T-cell (primary cell): ENCODE measurements around the gene TMEM222. TPM values are rescaled to one million over a fixed set of nuclear protein-coding genes. Genes with fewer than 3 reads are reported as not detected.

Source experiments
- ATAC-seq, 4 experiments: fragments of 200-7000 bp in 3 of 4; fragments of 150-1000 bp in 1 of 4; cut with Tn5 transposase; replicated peaks in 1 of 4; 1 replicate in 3 of 4; 2 replicates in 1 of 4; pipeline ENCODE4 v1.10.0; 2021; ENCODE audit warnings: moderate library complexity in 3 of 4, mild to moderate bottlenecking in 2 of 4, moderate number of reproducible peaks in 1 of 4
- CTCF ChIA-PET, 2 donors: fragments of 300-600 bp; sonication (Branson Sonifier 250); formaldehyde crosslinking; loops; one replicate each; lab custom pipeline; 2022; ENCODE audit warnings: antibody characterized with exemption in 2 of 2; lab: Charles Lee
- POLR2A ChIA-PET, 2 donors: fragments of 300-600 bp; sonication (Branson Sonifier 250); formaldehyde crosslinking; loops; one replicate each; lab custom pipeline; 2022; ENCODE audit warnings: antibody characterized with exemption in 2 of 2; lab: Charles Lee
- DNase-seq, 35 experiments: peaks; one replicate each; pipeline versions ENCODE4 v3.0.0 to v3.0.0-alpha.2; 2013 to 2023
- H3K27ac ChIP-seq: one replicate; pipeline ENCODE4 v1.5.1; 2013; ENCODE audit warnings: low read length
- H3K27me3 ChIP-seq, 2 experiments: replicated peaks in 1 of 2; 1 replicate in 1 of 2; 2 replicates in 1 of 2; pipeline versions ENCODE4 v1.6.1 to v1.7.0; 2013; ENCODE audit warnings: low read length in 1 of 2, mixed read lengths in 1 of 2; ENCODE audit not compliant: control insufficient read depth in 2 of 2, insufficient read depth in 2 of 2; ENCODE audit errors: extremely low read depth in 1 of 2
- H3K36me3 ChIP-seq, 2 donors: 1 replicate in 1 of 2; 2 replicates in 1 of 2; pipeline versions ENCODE4 v1.6.1 to v1.7.0; 2013; ENCODE audit warnings: low read length in 1 of 2; ENCODE audit not compliant: control insufficient read depth in 2 of 2, insufficient read depth in 1 of 2; ENCODE audit errors: extremely low read depth in 1 of 2
- H3K4me1 ChIP-seq, 2 experiments: 1 replicate in 1 of 2; 2 replicates in 1 of 2; pipeline versions ENCODE4 v1.6.1 to v1.7.0; 2013; ENCODE audit warnings: low read length in 2 of 2, mixed read lengths in 1 of 2; ENCODE audit not compliant: insufficient read depth in 2 of 2, control insufficient read depth in 1 of 2; ENCODE audit errors: extremely low read depth in 1 of 2
- H3K4me3 ChIP-seq, 2 donors: 1 replicate in 1 of 2; 2 replicates in 1 of 2; pipeline versions ENCODE4 v1.5.1 to v1.7.0; 2013; ENCODE audit warnings: mild to moderate bottlenecking in 2 of 2, low read length in 1 of 2, moderate library complexity in 1 of 2; ENCODE audit not compliant: control insufficient read depth in 1 of 2; ENCODE audit errors: extremely low read depth in 1 of 2
- H3K9me3 ChIP-seq: 2 replicates; pipeline ENCODE4 v1.7.0; 2013
- H3K27ac Mint-ChIP-seq, 2 donors: one replicate each; pipeline ENCODE4 v1.8.0; 2020 to 2021; ENCODE audit warnings: mild to moderate bottlenecking in 2 of 2, mixed read lengths in 2 of 2
- H3K27me3 Mint-ChIP-seq, 2 donors: one replicate each; pipeline ENCODE4 v1.8.0; 2021 to 2022; ENCODE audit warnings: mixed read lengths in 2 of 2
- H3K36me3 Mint-ChIP-seq: one replicate; pipeline ENCODE4 v1.8.0; 2021; ENCODE audit warnings: mixed read lengths
- H3K4me1 Mint-ChIP-seq, 3 donors: one replicate each; pipeline ENCODE4 v1.8.0; 2020 to 2022; ENCODE audit warnings: mixed read lengths in 3 of 3, mild to moderate bottlenecking in 1 of 3
- H3K4me3 Mint-ChIP-seq, 3 donors: one replicate each; pipeline ENCODE4 v1.8.0; 2020 to 2022; ENCODE audit warnings: mild to moderate bottlenecking in 3 of 3, mixed read lengths in 3 of 3, moderate library complexity in 3 of 3
- H3K9me3 Mint-ChIP-seq, 3 donors: one replicate each; pipeline ENCODE4 v1.8.0; 2020 to 2022; ENCODE audit warnings: mixed read lengths in 3 of 3
- WGBS: methylation state at CpG from one replicate; pipeline ENCODE4 v1.1.5; 2013; ENCODE audit warnings: missing lambda C conversion rate; ENCODE audit not compliant: insufficient coverage; 5-methylcytosine and 5-hydroxymethylcytosine counted together
- total RNA-seq, 35 experiments: library from RNA in 6 of 35; stranded (reverse) in 6 of 35; fragments of 120-200 nt in 1 of 35; gene quantifications; one replicate each; pipeline versions ENCODE4 v1.2.1 to v1.2.4 and lab custom pipeline; 2013 to 2026

The TMEM222 gene
- total RNA-seq, 5 donors from 2014 or later (not counting 1 experiment from before 2014, with no cell fraction given), result 25.2 to 48.8 (median 43.7) TPM

- H3K4me1 ChIP-seq, result peaks cover 0 to 8% of the 10 kb centered on the region in 2 experiments
- H3K4me3 Mint-ChIP-seq, result no peak overlapping the region
- no peak overlapping the region for H3K27ac Mint-ChIP-seq
- peaks cover 0 to 5% (median 2%) of the 10 kb centered on the region in 3 donors for H3K4me1 Mint-ChIP-seq
- no peak overlapping the region for H3K27ac ChIP-seq
- peaks cover 36% of the 10 kb centered on the region for H3K36me3 Mint-ChIP-seq
- WGBS, result 86% methylated on average over 4 of the region's 10 CpGs
- POLR2A ChIA-PET, result interaction anchor here in 1 of 2 donors (0.5 to 0.7 kb wide), 2 partner anchors 85 to 211 kb away, joined by 8 read pairs; no protein-coding TSS in a partner anchor
- no peak for DNase-seq
- peaks cover 27 to 86% of the 10 kb centered on the region in 2 donors for H3K36me3 ChIP-seq
- no peaks in the 10 kb centered on the region for H3K27me3 Mint-ChIP-seq
- no peak for ATAC-seq
- no peaks in the 10 kb centered on the region for H3K9me3 ChIP-seq
- no peaks in the 10 kb centered on the region for H3K9me3 Mint-ChIP-seq
- no peak overlapping the region for H3K4me3 ChIP-seq
- CTCF ChIA-PET, result interaction anchor here (0.5 to 7.8 kb wide), 21 partner anchors 13 to 394 kb away, joined by 3 to 44 read pairs (median 4); partner anchors contain the start of gene CD164L2 (in 1 of the 2)
- no peaks in the 10 kb centered on the region for H3K27me3 ChIP-seq
Measured at GRCh38 chr1:27301582-27302199, 20.3 kb upstream of the TMEM222 start.

DNA sequence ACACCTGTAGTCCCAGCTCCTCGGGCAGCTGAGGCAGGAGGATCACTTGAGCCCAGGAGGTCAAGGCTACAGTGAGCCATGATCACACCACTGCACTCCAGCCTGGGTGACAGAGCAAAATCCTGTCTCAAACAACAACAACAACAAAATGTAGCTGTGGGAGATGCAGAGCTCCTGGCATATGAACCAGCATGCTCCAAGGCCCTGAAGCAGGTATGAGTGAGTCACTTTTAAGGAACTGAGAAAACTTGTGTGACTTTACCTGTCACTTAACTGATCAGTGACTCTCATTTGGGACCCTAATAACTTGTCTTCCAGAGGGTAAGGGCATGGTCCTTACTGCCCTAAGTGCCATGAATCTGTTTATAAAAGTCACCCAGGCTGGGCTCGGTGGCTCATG, 19.4 kb upstream of the TMEM222 start:
- POLR2A ChIA-PET, result no interaction called here

GRCh38 chr1:27303509-27303908, 18.5 kb upstream of the TMEM222 start:
- peaks cover 0 to 5% (median 2%) of the 10 kb centered on the region in 3 donors for H3K4me1 Mint-ChIP-seq

More for the DNA sequence above, 19.4 kb upstream of the TMEM222 start:
- Mint-ChIP-seq H3K9me3 (no peaks in the 10 kb centered on the region), H3K27ac (no peak overlapping the region), H3K4me3 (no peak overlapping the region), H3K4me1 (peaks cover 0 to 5% (median 2%) of the 10 kb centered on the region in 3 donors), H3K27me3 (no peaks in the 10 kb centered on the region), H3K36me3 (peaks cover 36% of the 10 kb centered on the region)
- CTCF ChIA-PET, result interaction anchor here (0.5 to 7.8 kb wide), 8 partner anchors 38 to 370 kb away, joined by 3 to 44 read pairs (median 5); no protein-coding TSS in a partner anchor
- no peak overlapping the region for H3K27ac ChIP-seq
- ATAC-seq (no peak), DNase-seq (no peak)
- H3K27me3 ChIP-seq, result no peaks in the 10 kb centered on the region
- H3K9me3 ChIP-seq, result no peaks in the 10 kb centered on the region
- H3K36me3 ChIP-seq, result peaks cover 34 to 81% of the 10 kb centered on the region in 2 donors
- peaks cover 0 to 8% of the 10 kb centered on the region in 2 experiments for H3K4me1 ChIP-seq
- no CpG with 5 or more reads among the region's 2 CpGs for WGBS
- no peak overlapping the region for H3K4me3 ChIP-seq

GRCh38 chr1:27306071-27306470, 15.9 kb upstream of the TMEM222 start:
- 90% methylated on average over 8 of the region's 11 CpGs for WGBS

More at GRCh38 chr1:27303509-27303908, 18.5 kb upstream of the TMEM222 start:
- Mint-ChIP-seq H3K36me3 (peaks cover 29% of the 10 kb centered on the region), H3K27ac (no peak overlapping the region), H3K27me3 (no peaks in the 10 kb centered on the region), H3K4me3 (no peak overlapping the region), H3K9me3 (no peaks in the 10 kb centered on the region)
- no peaks in the 10 kb centered on the region for H3K9me3 ChIP-seq
- no peaks in the 10 kb centered on the region for H3K27me3 ChIP-seq
- no peak for DNase-seq
- peaks cover 0 to 8% of the 10 kb centered on the region in 2 experiments for H3K4me1 ChIP-seq
- no peak overlapping the region for H3K27ac ChIP-seq
- H3K4me3 ChIP-seq, result no peak overlapping the region
- peaks cover 30 to 72% of the 10 kb centered on the region in 2 donors for H3K36me3 ChIP-seq
- 96% methylated on average over 12 of the region's 15 CpGs for WGBS
- ChIA-PET CTCF (interaction anchor here in 1 of 2 donors (0.6 kb wide), 1 partner anchor 107 kb away, joined by 3 read pairs; no protein-coding TSS in a partner anchor), POLR2A (no interaction called here)
- no peak for ATAC-seq

DNA sequence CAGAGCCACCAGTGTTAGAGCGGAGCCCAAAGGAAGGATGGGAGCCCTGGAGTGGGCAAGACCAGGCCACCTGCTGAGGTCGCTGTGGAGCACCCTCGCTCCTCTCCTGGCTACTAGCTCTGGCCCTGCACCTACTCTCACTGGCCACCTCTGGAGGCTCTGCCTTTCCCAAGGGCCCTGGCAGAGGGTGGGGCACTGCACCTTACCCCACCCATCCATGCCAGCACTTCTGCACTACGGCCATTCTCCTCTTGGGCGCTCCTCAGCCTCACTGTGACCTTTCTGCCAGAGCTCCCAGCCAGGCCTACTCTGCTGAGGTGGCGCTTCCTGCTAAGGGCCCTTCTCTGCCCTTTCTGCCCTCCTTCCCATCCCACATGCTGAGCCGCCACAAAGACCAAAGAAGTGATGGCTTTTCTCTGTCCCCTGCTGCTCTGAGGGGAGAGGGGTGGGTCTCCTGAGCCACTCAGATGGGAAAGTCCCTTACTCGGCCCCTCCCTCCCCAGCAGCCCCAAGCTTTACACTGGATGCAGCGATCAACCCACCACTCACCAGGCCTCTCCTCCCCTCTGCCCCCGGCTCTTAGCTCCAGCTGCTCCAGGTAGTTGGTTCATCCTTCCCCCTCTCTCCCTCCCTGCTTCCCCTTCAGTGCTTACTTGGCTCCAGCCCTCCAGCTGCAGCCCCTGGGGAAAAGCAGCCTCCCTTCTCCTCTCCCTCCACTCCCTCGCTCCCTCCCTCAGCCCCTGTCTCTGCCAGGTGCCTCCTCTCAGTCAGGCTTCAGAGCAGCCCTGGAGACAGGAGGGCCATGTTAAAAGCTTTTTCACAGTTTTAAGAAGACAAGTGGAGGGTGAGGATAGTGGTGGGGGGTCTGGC, 14.8 kb upstream of the TMEM222 start:
- peaks cover 23 to 44% of the 10 kb centered on the region in 2 donors for H3K36me3 ChIP-seq
- H3K9me3 ChIP-seq, result no peaks in the 10 kb centered on the region
- no peak overlapping the region for H3K27ac ChIP-seq
- no peak for ATAC-seq
- Mint-ChIP-seq H3K9me3 (no peaks in the 10 kb centered on the region), H3K4me1 (no peaks in the 10 kb centered on the region), H3K27me3 (no peaks in the 10 kb centered on the region), H3K27ac (no peak overlapping the region), H3K36me3 (peaks cover 14% of the 10 kb centered on the region), H3K4me3 (no peak overlapping the region)
- ChIA-PET POLR2A (interaction anchor here in 1 of 2 donors (1.1 kb wide), 1 partner anchor 20 kb away, joined by 3 read pairs; no protein-coding TSS in a partner anchor), CTCF (interaction anchor here (0.6 to 1.1 kb wide), 4 partner anchors 9 to 219 kb away, joined by 3 to 5 read pairs (median 4); partner anchors contain the start of gene CD164L2 (in 1 of the 2))
- H3K4me1 ChIP-seq, result no peaks in the 10 kb centered on the region
- H3K4me3 ChIP-seq, result no peak overlapping the region
- no peaks in the 10 kb centered on the region for H3K27me3 ChIP-seq
- DNase-seq, result no peak
- 80% methylated on average over 6 of the region's 11 CpGs for WGBS

More at GRCh38 chr1:27306071-27306470, 15.9 kb upstream of the TMEM222 start:
- Histone ChIP-seq H3K36me3 (peaks cover 23 to 54% of the 10 kb centered on the region in 2 donors), H3K4me3 (no peak overlapping the region), H3K27ac (no peak overlapping the region), H3K27me3 (no peaks in the 10 kb centered on the region), H3K9me3 (no peaks in the 10 kb centered on the region), H3K4me1 (peaks cover 0 to 1% of the 10 kb centered on the region in 2 experiments)
- ATAC-seq, result no peak
- H3K36me3 Mint-ChIP-seq, result peaks cover 17% of the 10 kb centered on the region
- H3K27me3 Mint-ChIP-seq, result no peaks in the 10 kb centered on the region
- POLR2A ChIA-PET, result no interaction called here
- peaks cover 0 to 1% (median 0%) of the 10 kb centered on the region in 3 donors for H3K4me1 Mint-ChIP-seq
- no peaks in the 10 kb centered on the region for H3K9me3 Mint-ChIP-seq
- no peak for DNase-seq
- H3K27ac Mint-ChIP-seq, result no peak overlapping the region
- CTCF ChIA-PET, result no interaction called here
- H3K4me3 Mint-ChIP-seq, result no peak overlapping the region
